Measurements from ENCODE around the gene JPT2.

GRCh38 chr16:1709356-1709755, 31.3 kb downstream of the JPT2 start:
- TF ChIP-seq SCRT2 (tag by site-specific recombination; IDR thresholded peaks at IDR 0.05) = no peak
- TF ChIP-seq CTCF (tag by site-specific recombination; IDR thresholded peaks at IDR 0.05) = no peak
- TF ChIP-seq ZNF843 (tag by site-specific recombination; IDR thresholded peaks at IDR 0.05) = no peak
- no peak for TF ChIP-seq ZXDB (tag by site-specific recombination; IDR thresholded peaks at IDR 0.05)
- TF ChIP-seq ZNF324 (tag by site-specific recombination; IDR thresholded peaks at IDR 0.05) = no peak
- no peak for TF ChIP-seq ZNF214 (tag by site-specific recombination; IDR thresholded peaks at IDR 0.05; ENCODE audit: borderline replicate concordance)
- TF ChIP-seq KLF9 (tag by site-specific recombination; IDR thresholded peaks at IDR 0.05; ENCODE audit: low read depth) = no peak
- TF ChIP-seq GLI2 (tag by site-specific recombination; IDR thresholded peaks at IDR 0.05; ENCODE audit: borderline replicate concordance, low read depth) = no peak
- no peak for TF ChIP-seq ZNF580 (tag by site-specific recombination; IDR thresholded peaks at IDR 0.05)
- no peak for TF ChIP-seq ZNF121 (tag by site-specific recombination; IDR thresholded peaks at IDR 0.05)
